ENCODE results near the gene CERS4.

CERS4 gene

GRCh38 chr19:8311461-8312260 is 102.5 kb downstream of the CERS4 start:
- Histone ChIP-seq H2AFZ (ENCODE audit: low read depth, low read length) (no peak overlapping the region), H3K4me2 (ENCODE audit: insufficient read depth, low read length) (no peak overlapping the region), H3K9me3 (ENCODE audit: insufficient read depth, low read length, severe bottlenecking) (no peaks in the 10 kb centered on the region), H3K4me1 (ENCODE audit: insufficient read depth, low read length) (peaks cover 33% of the 10 kb centered on the region), H4K20me1 (ENCODE audit: insufficient read depth, low read length) (no peaks in the 10 kb centered on the region), H3K36me3 (ENCODE audit: insufficient read depth, low read length) (peaks cover 63% of the 10 kb centered on the region), H3K9ac (ENCODE audit: low read depth, low read length) (no peak overlapping the region), H3K79me2 (ENCODE audit: insufficient read depth, low read length) (peaks cover 32% of the 10 kb centered on the region), H3K27me3 (ENCODE audit: insufficient read depth, low read length, poor library complexity) (no peaks in the 10 kb centered on the region), H3K27ac (ENCODE audit: low read length) (no peak overlapping the region), H3K4me3 (ENCODE audit: low read depth in 1 of 2, low read length in 2 of 2) (no peak overlapping the region)
- DNase-seq (no peak), ATAC-seq (ENCODE audit: insufficient read depth, low read depth) (no peak)
- TF ChIP-seq CTCF (IDR thresholded peaks at IDR 0.05; ENCODE audit: borderline replicate concordance, extremely low read depth, low read length, poor library complexity, severe bottlenecking) (no peak), EZH2 (IDR thresholded peaks at IDR 0.05; ENCODE audit: borderline replicate concordance, low read depth, low read length, severe bottlenecking) (no peak)

All from DND-41 (cell line).